ENCODE results near the gene MORF4L1.

The MORF4L1 gene

GRCh38 chr15:78872155-78872971, at the start of gene MORF4L1:
MORF4L1 (plus strand) TSS chr15:78872890; CDS start chr15:78873018, 128 bp downstream.
- no peaks in the 10 kb centered on the region for H3K36me3 ChIP-seq (ENCODE audit: insufficient read depth, low read length)
- H4K20me1 ChIP-seq (ENCODE audit: insufficient read depth, low read length) = peaks cover 4% of the 10 kb centered on the region; the same call in 1 of the 2 replicates
- peak within 1 kb of the TSS; percentile 86 for H3K4me3 ChIP-seq (ENCODE audit: low read depth, low read length, poor library complexity, severe bottlenecking)
- no peaks in the 10 kb centered on the region for H3F3A ChIP-seq (ENCODE audit: insufficient read depth, low read length)
- peak within 1 kb of the TSS; percentile 96 for H3K4me2 ChIP-seq (ENCODE audit: low read length)
- H3K9me3 ChIP-seq (ENCODE audit: low read length) = no peaks in the 10 kb centered on the region
- TF ChIP-seq CTCF (IDR thresholded peaks at IDR 0.05; ENCODE audit: low read length) = no peak
- TF ChIP-seq EZH2 (IDR thresholded peaks at IDR 0.05; ENCODE audit: borderline replicate concordance, low read length) = no peak
- H3K4me1 ChIP-seq (ENCODE audit: insufficient read depth, low read length, severe bottlenecking) = peaks cover 35% of the 10 kb centered on the region
- no peaks in the 10 kb centered on the region for H3K9me2 ChIP-seq (ENCODE audit: low read depth, low read length)
- H3K27me3 ChIP-seq (ENCODE audit: insufficient read depth, low read length) = no peaks in the 10 kb centered on the region
- H3K9ac ChIP-seq (ENCODE audit: low read length) = peak within 1 kb of the TSS; percentile 90
- peaks cover 39% of the 10 kb centered on the region for H3K79me2 ChIP-seq (ENCODE audit: insufficient read depth, low read length)
- H2AFZ ChIP-seq (ENCODE audit: low read length) = peak within 1 kb of the TSS; percentile 96; the same call in 1 of the 2 replicates
- H3K27ac ChIP-seq (ENCODE audit: low read depth, low read length, poor library complexity, severe bottlenecking) = peak within 1 kb of the TSS; percentile 94

GRCh38 chr15:78828920-78829319, 43.8 kb upstream of the MORF4L1 start:
- Histone ChIP-seq H3K27me3 (ENCODE audit: insufficient read depth, low read length) (peaks cover 5% of the 10 kb centered on the region; the same call in 1 of the 2 replicates), H3K9me2 (ENCODE audit: low read depth, low read length) (no peaks in the 10 kb centered on the region), H3K79me2 (ENCODE audit: insufficient read depth, low read length) (no peaks in the 10 kb centered on the region), H2AFZ (ENCODE audit: low read length) (no peak overlapping the region), H3K4me2 (ENCODE audit: low read length) (no peak overlapping the region), H3K4me1 (ENCODE audit: insufficient read depth, low read length, severe bottlenecking) (peaks cover 6% of the 10 kb centered on the region), H3K9ac (ENCODE audit: low read length) (no peak overlapping the region), H3K9me3 (ENCODE audit: low read length) (no peaks in the 10 kb centered on the region), H3K27ac (ENCODE audit: low read depth, low read length, poor library complexity, severe bottlenecking) (no peak overlapping the region), H4K20me1 (ENCODE audit: insufficient read depth, low read length) (no peaks in the 10 kb centered on the region), H3K4me3 (ENCODE audit: low read depth, low read length, poor library complexity, severe bottlenecking) (no peak overlapping the region), H3F3A (ENCODE audit: insufficient read depth, low read length) (no peaks in the 10 kb centered on the region), H3K36me3 (ENCODE audit: insufficient read depth, low read length) (no peaks in the 10 kb centered on the region)
- TF ChIP-seq EZH2 (IDR thresholded peaks at IDR 0.05; ENCODE audit: borderline replicate concordance, low read length) = no peak
- TF ChIP-seq CTCF (IDR thresholded peaks at IDR 0.05; ENCODE audit: low read length) = no peak

GRCh38 chr15:78830514-78831228, 42.0 kb upstream of the MORF4L1 start:
- no peak for TF ChIP-seq CTCF (IDR thresholded peaks at IDR 0.05; ENCODE audit: low read length)
- TF ChIP-seq EZH2 (IDR thresholded peaks at IDR 0.05; ENCODE audit: borderline replicate concordance, low read length) = no peak
- H3K27me3 ChIP-seq (ENCODE audit: insufficient read depth, low read length) = peaks cover 5% of the 10 kb centered on the region; the same call in 1 of the 2 replicates
- peak overlapping the region; percentile 28 for H3K4me3 ChIP-seq (ENCODE audit: low read depth, low read length, poor library complexity, severe bottlenecking)
- no peaks in the 10 kb centered on the region for H3K9me2 ChIP-seq (ENCODE audit: low read depth, low read length)
- no peak overlapping the region for H2AFZ ChIP-seq (ENCODE audit: low read length)
- H3K27ac ChIP-seq (ENCODE audit: low read depth, low read length, poor library complexity, severe bottlenecking) = no peak overlapping the region
- peaks cover 6% of the 10 kb centered on the region for H3K4me1 ChIP-seq (ENCODE audit: insufficient read depth, low read length, severe bottlenecking)
- no peaks in the 10 kb centered on the region for H3K36me3 ChIP-seq (ENCODE audit: insufficient read depth, low read length)
- H4K20me1 ChIP-seq (ENCODE audit: insufficient read depth, low read length) = no peaks in the 10 kb centered on the region
- H3K4me2 ChIP-seq (ENCODE audit: low read length) = peak overlapping the region; percentile 48; the same call in 1 of the 2 replicates
- no peak overlapping the region; the same call in 1 of the 2 replicates for H3K9ac ChIP-seq (ENCODE audit: low read length)
- no peaks in the 10 kb centered on the region for H3K79me2 ChIP-seq (ENCODE audit: insufficient read depth, low read length)
- no peaks in the 10 kb centered on the region for H3K9me3 ChIP-seq (ENCODE audit: low read length)
- no peaks in the 10 kb centered on the region for H3F3A ChIP-seq (ENCODE audit: insufficient read depth, low read length)

All from OCI-LY1 (cell line).